ENCODE measurements around the gene KRT79. TPM values are rescaled to one million over a fixed set of nuclear protein-coding genes. Genes with fewer than 3 reads are reported as not detected.

The KRT79 gene
- total RNA-seq, 4 donors from 2014 or later, result 0.46 to 2.8 (median 1.7) TPM; not detected in 1

GRCh38 chr12:52809166-52809565, 24.9 kb downstream of the KRT79 start:
- no peak for DNase-seq (ENCODE audit: low spot score)
- no peak for TF ChIP-seq CTCF (IDR thresholded peaks at IDR 0.05)

GRCh38 chr12:52808573-52809160, 25.4 kb downstream of the KRT79 start:
- DNase-seq (ENCODE audit: low spot score) (no peak), ATAC-seq (ENCODE audit: low FRiP score) (no peak)
- TF ChIP-seq CTCF (IDR thresholded peaks at IDR 0.05), result no peak

More at GRCh38 chr12:52809166-52809565, 24.9 kb downstream of the KRT79 start:
- ATAC-seq (ENCODE audit: low FRiP score), result no peak

- TF ChIP-seq CTCF (IDR thresholded peaks at IDR 0.05), result no peak
- ATAC-seq (ENCODE audit: low FRiP score), result no peak
- DNase-seq (ENCODE audit: low spot score), result no peak
These were observed 26.3 kb downstream of the KRT79 start for GRCh38 chr12:52807544-52808470.

- ATAC-seq (ENCODE audit: low FRiP score) (no peak), DNase-seq (ENCODE audit: low spot score) (no peak)
- TF ChIP-seq CTCF (IDR thresholded peaks at IDR 0.05), result no peak
These were observed 27.1 kb downstream of the KRT79 start for GRCh38 chr12:52806821-52807543.

GRCh38 chr12:52806169-52806811, 27.8 kb downstream of the KRT79 start:
- DNase-seq (ENCODE audit: low spot score) (no peak), ATAC-seq (ENCODE audit: low FRiP score) (no peak)
- TF ChIP-seq CTCF (IDR thresholded peaks at IDR 0.05), result no peak

GRCh38 chr12:52805739-52806138, 28.4 kb downstream of the KRT79 start:
- no peak for DNase-seq (ENCODE audit: low spot score)
- TF ChIP-seq CTCF (IDR thresholded peaks at IDR 0.05), result no peak
- ATAC-seq (ENCODE audit: low FRiP score), result no peak

All from omental fat pad (tissue), 4 donors.